ENCODE data around the gene GPN2.

GPN2 gene

DNA sequence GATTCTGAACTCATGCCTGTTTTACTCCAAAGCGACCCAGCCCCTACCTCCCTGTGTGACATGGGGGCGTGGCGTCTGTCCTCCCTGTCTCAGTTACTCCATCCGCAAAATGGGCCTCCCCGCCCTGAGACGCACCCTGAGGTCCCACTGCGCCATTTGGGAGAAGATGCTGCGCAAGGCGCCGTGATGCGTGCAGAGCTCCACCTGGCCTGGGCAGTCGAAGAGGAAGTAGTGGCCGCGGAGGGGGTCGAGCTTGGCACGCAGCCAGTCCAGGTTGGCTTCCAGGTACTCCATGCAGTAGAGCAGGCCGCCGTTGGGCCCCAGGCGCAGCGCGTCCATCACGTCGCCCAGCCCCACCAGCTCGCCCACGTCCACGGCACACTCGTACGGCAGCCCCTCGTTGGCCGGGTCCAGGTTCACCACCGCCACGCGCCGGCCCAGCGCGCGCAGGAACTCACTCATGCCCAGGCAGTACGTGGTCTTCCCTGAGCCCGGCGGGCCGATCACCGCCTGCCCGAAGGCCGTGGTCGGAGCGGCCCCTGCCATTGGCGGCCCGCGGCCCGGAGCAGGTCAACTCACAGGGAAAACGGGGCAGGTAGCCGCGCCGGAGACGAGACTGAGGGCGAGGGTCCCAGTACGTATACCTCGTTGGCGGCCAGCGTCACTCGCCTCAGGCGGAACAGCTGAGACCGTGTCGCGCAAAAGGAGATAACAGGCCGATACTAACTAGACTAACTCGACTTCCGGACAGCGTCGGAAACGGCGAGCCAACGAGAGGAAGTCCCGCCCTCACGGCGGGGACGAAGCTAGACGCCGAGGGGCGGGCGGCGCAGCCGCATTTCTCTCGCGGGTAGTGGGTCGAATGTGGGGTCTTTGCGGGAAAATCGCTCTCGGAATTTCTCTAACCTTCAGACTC, at the start of gene GPN2:
GPN2 (minus strand) TSS at position 733 of the 916 bp plus-strand sequence; CDS start at position 546, 187 bp downstream.
- no peak for FAIRE-seq
- peak; percentile 65 for DNase-seq (ENCODE audit: low spot score)

DNA sequence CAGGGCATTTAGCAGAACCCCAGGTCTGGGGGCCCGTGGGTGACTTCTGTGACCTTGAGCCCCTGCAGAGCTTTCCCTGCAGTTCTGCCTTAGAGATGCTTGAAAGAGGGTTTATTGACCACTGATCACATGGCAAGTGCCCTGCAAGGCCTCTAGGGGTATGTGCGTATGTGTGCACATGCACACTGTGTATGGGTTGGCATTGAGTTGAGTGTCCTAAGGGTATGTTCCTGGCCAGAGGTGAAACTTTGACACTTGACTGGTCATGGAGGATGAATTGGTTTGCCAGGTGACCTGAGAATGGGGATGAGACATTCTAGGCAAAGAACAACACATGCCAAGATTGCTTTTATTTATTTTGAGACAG, 48.6 kb upstream of the GPN2 start:
- no peak for FAIRE-seq
- no peak for DNase-seq (ENCODE audit: low spot score)

DNA sequence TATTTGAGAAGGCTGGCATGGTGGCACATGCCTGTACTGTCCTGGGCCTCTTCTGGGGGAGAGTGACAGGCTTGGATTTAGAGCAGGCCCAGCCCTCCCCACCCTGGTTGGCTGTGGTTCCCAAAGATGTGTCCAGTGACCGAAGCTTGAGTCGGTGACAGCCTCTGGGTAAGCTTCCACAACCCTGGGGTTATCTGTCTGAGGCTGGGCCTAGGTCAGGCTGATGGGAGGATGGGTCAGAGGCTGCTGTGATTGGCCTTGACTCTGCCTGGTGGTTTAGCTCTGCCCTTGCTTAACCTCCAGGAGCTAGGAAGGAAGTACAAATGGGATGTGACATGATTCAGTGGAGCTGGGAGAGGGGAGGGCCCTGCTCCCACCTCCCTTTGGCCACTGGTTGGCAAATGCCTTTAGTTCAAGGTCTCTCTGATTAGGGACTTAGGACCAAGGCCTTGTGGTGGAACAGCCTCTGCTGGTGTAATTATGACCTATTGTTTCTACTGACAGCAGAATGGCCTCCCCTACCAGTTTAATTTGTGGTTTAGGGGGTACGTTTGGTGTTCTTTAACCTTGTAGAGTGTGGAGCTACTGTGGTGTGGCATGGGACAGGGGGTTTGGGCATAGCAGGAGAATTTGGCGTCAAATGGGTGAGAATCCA, 48.0 kb upstream of the GPN2 start:
- FAIRE-seq: no peak

DNA sequence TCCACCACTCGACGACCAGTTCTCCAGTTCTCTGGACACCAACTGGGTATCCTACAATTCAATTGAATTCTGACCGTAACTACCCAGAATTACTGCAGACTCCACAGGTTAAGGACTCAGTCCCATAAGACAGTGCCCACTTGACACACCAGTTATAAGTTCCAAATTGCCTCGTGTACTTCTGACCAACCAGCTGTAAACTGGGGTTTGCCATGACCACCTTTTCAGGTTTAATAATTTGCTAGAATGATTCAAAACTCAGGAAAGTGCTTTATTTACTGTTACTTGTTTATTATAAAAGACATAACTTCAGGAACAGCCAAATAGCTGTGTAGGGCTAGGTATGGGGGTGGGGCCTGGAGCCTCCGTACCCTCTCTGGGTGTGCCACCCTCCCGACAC, 46.7 kb upstream of the GPN2 start:
- FAIRE-seq: no peak
- DNase-seq (ENCODE audit: low spot score): no peak

More for the DNA sequence above, 48.0 kb upstream of the GPN2 start:
- DNase-seq (ENCODE audit: low spot score): peak; percentile 16

DNA sequence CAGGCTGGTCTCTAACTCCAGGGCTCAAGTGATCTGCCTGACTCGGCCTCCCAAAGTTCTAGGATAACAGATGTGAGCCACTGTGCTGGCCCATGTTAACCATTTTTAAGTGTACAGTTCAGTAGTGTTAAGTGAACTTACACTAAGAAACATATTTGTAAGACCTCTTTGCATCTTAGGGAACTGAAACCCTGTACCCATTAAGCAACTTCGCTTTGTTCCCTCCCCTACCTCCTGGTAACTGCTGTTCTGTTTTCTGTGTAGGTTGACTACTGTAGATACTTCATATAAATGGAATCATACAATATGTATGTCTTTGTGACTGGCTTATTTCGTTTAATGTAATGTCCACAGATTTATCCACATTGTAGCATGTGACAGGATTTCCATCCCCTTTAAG, 42.4 kb upstream of the GPN2 start:
- DNase-seq (ENCODE audit: low spot score): no peak
- no peak for FAIRE-seq

DNA sequence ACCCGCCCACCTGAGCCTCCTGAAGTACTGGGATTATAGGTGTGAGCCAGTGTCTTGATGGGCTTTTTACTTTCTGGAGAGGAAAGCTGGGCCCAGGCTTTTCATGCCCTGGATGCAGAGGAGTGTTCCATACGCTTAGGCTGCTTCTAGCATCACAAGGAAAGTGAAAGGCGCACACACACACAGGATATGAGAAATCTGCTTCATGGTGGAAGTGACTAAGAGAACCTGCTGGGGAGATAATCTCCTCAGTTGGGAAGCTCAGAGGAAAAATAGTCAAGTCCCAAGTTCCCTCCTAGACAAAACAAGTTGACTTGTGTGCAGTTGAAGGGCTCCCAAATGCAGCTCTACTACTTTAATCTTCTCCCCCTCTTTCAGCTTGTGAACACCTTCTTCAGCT, 33.6 kb upstream of the GPN2 start:
- DNase-seq (ENCODE audit: low spot score) (peak; percentile 39), FAIRE-seq (no peak)

DNA sequence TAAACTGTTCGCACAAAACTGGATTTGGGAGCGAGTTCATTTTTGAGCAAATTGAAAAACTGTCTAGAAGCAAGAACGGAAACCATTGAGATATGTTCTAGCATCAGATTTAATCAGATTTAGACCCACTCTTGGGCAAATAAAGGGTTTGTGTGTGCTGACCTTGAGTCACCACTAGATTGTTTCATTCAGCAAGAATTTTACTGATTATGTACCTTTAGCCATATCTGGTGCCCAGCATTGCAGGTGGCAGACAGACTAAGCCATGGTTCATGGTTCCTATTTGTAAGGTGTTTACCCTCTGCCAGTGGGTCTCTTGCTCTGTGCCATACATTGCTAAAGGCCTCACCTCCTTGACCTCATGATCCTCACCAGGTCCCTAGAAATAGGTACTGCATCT, 32.8 kb upstream of the GPN2 start:
- peak; percentile 35 for DNase-seq (ENCODE audit: low spot score)
- no peak for FAIRE-seq

DNA sequence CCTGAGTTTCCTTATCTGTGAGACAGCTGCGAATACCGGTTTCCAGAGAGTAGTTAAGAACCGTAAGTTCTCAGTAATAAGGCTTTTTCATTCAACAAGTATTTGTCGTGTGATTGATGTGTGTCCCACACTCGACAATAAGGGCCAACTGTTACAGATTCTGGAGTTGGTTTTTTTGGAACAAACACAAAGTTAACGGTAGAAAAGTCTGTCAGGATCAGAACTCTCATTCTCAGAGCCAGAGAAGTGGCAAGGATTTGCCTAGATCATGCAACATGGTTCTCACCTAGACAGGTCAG, 32.3 kb upstream of the GPN2 start:
- DNase-seq (ENCODE audit: low spot score): no peak
- FAIRE-seq: no peak

DNA sequence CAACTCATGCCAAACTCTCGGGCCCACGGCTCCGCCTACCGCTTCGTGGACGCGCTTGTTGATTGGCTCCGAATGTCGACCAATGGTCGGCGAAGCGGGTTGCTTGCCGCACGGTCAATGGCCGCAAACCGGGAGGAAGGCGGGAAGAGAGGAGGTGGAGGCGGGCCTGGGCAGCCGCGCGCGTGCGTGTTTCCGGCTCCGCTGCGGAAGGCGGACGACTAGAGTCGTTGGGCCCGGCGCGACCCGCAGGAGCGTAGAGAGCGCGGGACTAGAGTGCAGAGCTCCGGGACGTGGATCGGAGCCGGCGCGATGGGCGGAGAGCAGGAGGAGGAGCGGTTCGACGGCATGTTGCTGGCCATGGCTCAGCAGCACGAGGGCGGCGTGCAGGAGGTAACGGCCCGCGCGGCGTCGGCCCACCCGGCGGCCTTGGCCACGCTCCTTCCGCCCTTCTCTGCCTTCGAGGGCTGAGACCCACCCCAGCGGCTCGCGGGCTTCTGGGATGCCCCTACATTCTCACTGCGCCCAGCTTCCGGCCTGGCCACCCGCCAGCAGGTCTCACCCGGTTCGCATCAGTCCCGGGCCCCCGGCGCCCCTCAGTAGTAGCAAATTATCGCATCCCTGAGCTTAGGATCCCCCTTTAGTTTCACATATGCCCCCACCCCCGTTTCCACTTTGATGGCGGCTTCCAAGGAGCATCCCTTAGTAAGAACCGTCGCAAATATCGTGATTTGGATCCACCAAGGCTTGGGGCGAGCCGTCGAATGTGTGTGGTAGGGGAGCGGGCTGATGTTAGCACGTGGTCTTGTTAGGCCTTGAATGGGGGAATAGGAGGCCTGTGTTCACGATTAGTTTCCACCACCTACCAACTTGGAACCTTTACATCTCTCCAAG, 31.7 kb upstream of the GPN2 start, which contains the start of gene NUDC:
NUDC (plus strand) TSS at position 204 of the 891 bp plus-strand sequence; CDS start at position 310, 106 bp downstream.
- peak; percentile 91 for FAIRE-seq
- peak; percentile 91 for DNase-seq (ENCODE audit: low spot score)

DNA sequence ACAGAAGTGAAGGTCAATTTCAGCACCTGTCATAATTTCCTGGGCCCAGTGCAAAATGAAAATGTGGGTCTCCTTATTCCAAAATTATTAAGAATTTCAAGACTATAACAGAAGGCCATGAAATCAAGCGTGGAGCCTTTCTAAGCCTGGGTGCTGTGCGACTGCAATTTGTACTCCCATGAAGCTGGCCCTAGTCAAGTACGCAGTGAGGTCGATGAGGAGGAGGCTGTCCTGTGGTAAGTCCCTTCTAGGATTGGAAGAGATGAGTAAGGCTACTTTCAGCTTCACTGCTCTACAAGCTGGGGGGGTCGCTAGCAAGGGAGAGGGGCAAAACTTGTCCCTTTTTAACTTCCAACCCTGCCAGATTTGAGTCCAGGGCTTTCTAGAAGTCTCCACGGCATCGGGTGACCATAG, 31.1 kb upstream of the GPN2 start:
- DNase-seq (ENCODE audit: low spot score): no peak
- FAIRE-seq: no peak

DNA sequence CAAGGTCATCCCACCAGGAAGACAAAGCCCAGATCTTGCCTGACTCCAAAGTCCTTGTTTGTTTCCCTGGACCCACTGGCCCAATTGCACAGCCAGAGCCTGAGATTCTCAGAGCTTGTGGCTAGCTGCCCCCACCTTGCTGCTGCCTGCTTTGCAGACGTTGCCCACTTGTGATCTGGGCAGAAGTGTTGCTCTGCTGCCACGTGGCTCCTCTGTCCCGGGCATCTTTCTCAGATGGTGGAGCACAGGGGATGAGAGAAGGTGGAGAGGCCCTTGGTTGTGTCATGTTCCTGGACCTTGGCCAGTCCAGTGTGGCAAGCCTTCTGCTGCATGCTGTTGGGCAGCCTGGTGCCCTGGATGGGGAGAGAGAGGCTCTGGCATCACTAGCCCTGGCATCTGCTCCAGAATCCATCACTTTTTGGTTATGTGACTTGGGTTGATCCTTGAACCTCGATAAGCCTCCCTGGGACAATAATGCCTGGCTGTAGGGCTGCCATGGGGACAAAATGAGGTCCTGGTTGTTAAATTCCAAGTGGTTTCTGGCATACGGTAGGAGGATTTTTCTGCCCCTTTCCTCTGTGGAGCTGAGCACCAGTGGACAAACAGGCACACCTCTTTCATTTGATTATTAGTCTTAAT, 25.2 kb upstream of the GPN2 start:
- FAIRE-seq (no peak), DNase-seq (ENCODE audit: low spot score) (no peak)

DNA sequence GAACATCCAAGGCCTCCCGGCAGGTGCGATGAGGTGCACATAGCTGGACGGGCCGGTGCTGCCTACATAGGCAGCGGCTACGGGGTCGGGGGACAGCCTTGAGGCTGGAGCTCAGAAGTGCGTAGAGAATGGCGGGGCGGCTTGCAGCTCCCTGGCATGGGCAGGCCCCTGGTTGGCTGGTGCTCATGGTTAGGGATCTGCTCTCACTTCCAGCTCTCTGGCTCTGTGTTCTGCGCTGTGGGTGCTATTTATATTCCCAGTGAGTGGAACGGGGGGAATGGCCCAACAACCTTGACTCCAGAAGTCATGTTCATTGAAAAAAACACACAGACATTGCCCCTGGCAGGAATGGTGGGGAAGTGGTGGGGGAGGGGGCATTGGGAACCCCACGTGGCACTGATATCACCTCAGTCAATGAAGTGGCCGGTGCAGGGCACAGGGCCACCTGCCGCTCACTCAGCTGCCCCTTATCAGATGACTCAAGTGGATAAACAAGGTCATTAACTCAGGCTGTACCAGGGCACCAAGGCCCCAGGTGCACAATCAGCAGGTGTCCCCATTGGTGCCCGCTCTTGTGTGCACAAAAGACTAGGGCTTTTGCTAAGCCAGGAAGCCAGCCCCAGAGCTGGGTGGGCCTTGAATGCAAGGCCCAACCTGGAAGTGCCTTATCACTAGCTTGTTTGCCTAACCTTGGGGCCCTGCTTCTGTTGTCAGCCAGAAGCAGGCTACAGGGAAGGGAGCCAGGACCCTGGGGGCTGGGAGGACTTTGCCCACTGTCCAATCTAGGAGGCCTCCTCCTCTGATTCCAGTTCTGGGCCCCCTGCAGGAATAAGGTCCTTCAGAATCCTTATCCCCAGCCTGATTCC, 23.9 kb upstream of the GPN2 start, which contains the start of gene NR0B2:
NR0B2 (minus strand) TSS at position 222 of the 866 bp plus-strand sequence; CDS start at position 187, 35 bp downstream.
- DNase-seq (ENCODE audit: low spot score): no peak
- no peak for FAIRE-seq

DNA sequence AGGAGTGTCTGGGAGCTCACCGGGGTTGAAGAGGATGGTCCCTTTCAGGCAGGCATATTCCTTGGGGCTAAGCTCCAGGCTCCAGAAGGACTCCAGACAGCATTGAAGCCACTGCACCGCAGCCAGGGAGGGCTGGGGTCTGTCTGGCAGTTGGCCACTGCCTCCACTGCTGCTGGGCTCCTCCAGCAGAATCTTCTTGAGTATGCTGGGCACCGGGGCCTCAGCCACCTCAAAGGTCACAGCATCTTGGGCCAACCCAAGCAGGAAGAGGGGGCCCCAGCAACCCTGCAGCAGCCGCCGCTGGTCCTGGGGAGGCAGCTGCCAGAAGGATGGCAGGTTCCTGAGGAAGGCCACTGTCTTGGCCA, 23.3 kb upstream of the GPN2 start:
- DNase-seq (ENCODE audit: low spot score): no peak
- FAIRE-seq: no peak

DNA sequence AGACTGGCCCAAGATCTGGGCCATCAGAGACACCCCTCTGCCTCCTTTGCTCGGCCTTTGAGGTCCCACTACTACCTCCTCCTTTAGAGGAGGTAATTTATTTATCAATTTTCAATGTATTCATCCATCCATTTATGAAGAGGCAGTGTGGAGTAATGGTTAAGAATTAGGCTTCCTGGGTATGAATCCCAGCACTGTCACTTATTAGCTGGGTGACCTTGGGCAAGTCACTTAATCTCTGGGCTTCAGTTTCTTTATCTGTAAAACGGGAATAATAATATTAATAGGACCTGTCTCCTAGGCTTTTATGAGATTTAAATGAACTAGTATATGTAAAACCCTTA, 22.0 kb upstream of the GPN2 start:
- no peak for DNase-seq (ENCODE audit: low spot score)
- FAIRE-seq: no peak

DNA sequence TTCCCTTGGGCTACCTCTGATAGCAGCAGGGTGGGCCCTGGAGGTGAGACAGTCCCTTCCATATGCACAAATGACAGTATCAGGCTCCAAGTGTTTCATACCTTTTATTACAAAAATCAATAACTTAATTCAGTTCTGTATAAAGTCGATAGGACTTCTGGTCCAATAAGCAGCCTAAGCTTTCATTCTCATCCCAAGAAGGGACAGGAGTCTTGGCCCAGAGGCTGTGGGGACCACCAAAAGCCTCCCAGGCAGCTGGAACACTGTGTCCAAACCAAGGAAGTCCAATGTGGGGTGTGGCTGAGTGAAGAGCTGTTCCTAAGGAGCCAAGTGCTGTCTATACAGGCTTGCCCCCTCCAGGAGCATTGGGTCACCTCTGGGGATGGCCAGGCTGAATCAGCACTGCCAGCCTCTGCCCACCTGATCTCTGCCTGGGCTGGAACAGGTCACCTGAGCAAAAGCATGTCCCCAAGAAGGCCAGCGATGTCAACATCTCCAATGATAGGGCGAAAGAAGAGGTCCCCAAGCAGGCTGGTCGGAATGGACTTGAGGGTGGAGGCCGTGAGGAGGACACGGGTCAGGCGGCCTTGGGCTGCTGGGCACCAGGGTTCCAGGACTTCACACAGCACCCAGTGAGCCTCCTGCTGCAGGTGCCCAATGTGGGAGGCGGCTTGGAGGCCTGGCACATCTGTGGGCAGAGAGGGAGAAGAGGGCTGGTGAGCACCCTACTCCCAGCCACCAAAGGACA, 21.5 kb upstream of the GPN2 start:
- no peak for DNase-seq (ENCODE audit: low spot score)
- no peak for FAIRE-seq

DNA sequence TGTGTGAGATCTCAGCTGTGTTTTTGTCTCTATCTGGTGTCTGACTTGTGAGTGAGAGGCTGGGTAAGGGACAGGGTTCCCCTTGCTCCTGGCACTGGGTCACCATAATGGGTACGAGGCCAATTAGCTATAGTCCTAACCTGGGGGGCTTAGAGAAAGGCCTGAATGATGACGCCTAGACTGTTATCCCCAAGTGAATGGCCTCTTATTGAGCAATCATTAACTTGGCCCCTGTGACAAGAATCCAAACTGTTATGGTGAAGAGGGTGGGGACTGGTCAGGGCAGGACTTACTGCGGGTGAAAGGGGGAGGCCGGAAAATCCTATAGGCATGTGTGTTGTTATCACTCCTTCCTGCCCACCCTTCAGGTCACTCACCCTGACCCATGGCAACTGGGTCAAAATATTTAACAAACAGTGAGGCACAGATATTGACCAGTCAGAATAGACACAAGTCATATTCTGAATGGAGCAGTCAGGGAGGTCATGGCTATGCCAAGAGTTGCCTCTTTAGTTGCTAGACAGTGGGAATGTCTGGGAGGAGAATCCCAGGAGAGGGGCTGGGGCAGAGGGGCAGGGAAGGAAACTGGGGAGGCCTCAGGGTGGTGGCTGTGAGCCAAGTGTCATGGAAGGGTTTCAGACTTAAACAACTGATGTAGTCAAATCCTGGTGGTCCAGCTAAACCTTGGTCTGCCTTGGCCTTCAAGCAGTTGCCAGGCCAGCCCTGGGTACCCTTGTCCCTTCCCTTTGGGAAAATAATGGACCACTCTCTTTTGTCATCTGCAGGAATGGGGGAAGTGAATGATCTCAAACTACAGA, 20.5 kb upstream of the GPN2 start:
- FAIRE-seq (no peak), DNase-seq (ENCODE audit: low spot score) (peak; percentile 48)

DNA sequence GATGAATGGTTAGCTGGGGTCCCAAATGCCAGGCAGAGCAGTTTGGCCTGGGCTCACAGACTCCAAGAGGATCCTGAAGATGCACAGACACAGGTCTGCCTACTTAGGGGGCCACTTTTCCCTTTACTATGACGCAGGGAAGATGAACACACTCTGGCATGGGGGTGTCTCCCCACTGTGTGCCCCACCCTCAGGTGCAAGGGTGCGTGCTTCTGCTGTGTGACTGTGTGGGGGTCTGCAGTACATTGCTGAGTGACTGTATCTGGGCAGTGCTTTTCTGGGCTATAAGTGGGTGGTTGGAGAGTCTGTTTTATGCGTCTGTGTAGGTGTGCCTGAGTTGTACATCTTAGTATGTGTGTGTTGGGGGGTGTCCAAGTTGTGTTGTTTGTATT, 19.9 kb upstream of the GPN2 start:
- no peak for FAIRE-seq
- no peak for DNase-seq (ENCODE audit: low spot score)

DNA sequence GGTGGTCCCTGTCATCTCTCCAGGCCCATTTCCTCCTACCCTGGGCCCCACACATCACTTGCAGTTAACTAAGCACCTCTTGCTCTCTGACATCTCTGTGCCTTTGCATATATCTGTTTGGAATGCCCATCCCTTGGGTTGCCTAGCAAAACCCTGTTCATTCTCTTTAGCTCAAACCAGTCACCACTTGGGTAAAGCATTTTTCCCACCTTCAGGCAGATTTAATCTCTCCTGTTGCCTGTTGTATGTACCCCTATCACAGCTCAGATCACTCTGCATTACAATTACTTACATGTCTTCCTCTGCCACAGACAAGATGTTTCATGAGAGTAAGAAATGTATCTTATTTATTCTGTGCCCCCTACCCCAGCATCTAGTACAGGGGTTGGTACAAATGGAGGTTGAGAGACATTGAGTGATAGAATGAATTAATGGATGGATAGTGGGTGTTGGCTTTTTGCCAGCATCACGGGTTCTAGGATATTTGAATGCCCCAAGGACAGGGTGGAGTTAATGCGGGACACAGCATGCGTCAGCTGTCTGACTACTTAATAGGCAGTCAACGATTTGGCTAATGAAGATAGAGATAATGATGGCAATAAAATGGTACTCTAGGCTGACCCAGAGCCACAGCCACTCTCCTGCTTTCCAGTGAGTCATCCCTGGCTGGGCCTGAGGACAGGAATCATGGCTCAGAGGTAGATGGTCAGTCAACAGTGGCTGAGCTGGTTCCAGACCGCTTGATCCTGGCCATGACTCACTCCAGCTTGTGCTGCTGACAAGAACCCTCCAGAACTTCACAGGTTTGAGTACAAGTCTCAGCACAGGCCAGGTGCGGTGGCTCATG, 17.2 kb upstream of the GPN2 start:
- FAIRE-seq (peak; percentile 95), DNase-seq (ENCODE audit: low spot score) (peak; percentile 94)
